Mesendoderm (in vitro differentiated cells): ENCODE data around the gene ZNF410.

Experiments
- DNase-seq: peaks from one replicate; pipeline ENCODE4 v3.0.0; 2013
- H2AK5ac ChIP-seq: 2 replicates; pipeline ENCODE4 v1.6.1; 2013; ENCODE audit warnings: low read length, inconsistent platforms
- H2BK120ac ChIP-seq: 2 replicates; pipeline ENCODE4 v1.6.1; 2013; ENCODE audit warnings: low read depth, mild to moderate bottlenecking, low read length, moderate library complexity, mixed read lengths
- H2BK15ac ChIP-seq: replicated peaks from 2 replicates; pipeline ENCODE4 v1.6.1; 2013; ENCODE audit warnings: low read depth, mild to moderate bottlenecking, moderate library complexity
- H2BK5ac ChIP-seq: 2 replicates; pipeline ENCODE4 v1.6.1; 2013; ENCODE audit warnings: low read length, inconsistent platforms
- H3K18ac ChIP-seq: 2 replicates; pipeline ENCODE4 v1.6.1; 2013; ENCODE audit warnings: mild to moderate bottlenecking, low read length, mixed read lengths
- H3K23ac ChIP-seq: one replicate; pipeline ENCODE4 v1.6.1; 2013; ENCODE audit warnings: low read length
- H3K27ac ChIP-seq: 2 replicates; pipeline ENCODE4 v1.5.1; 2013; ENCODE audit warnings: low read depth, mild to moderate bottlenecking, inconsistent platforms, low read length, moderate library complexity
- H3K27me3 ChIP-seq: 2 replicates; pipeline ENCODE4 v1.6.1; 2013; ENCODE audit warnings: low read length, control low read depth, mild to moderate bottlenecking, inconsistent platforms; ENCODE audit not compliant: insufficient read depth, poor library complexity
- H3K36me3 ChIP-seq: 2 replicates; pipeline ENCODE4 v1.6.1; 2013; ENCODE audit warnings: low read length, inconsistent platforms; ENCODE audit not compliant: control insufficient read depth, insufficient read depth
- H3K4ac ChIP-seq: one replicate; pipeline ENCODE4 v1.6.1; 2013; ENCODE audit warnings: low read depth, mild to moderate bottlenecking, low read length, moderate library complexity
- H3K4me1 ChIP-seq: 2 replicates; pipeline ENCODE4 v1.6.1; 2013; ENCODE audit warnings: low read depth, low read length, inconsistent platforms; ENCODE audit not compliant: control insufficient read depth
- H3K4me2 ChIP-seq: 2 replicates; pipeline ENCODE4 v1.6.1; 2013; ENCODE audit warnings: low read length
- H3K4me3 ChIP-seq: 2 replicates; pipeline ENCODE4 v1.5.1; 2013; ENCODE audit warnings: mild to moderate bottlenecking, low read length
- H3K56ac ChIP-seq: one replicate; pipeline ENCODE4 v1.6.1; 2013; ENCODE audit warnings: low read length
- H3K79me1 ChIP-seq: 2 replicates; pipeline ENCODE4 v1.6.1; 2013; ENCODE audit warnings: low read length, inconsistent platforms
- H3K79me2 ChIP-seq: 2 replicates; pipeline ENCODE4 v1.6.1; 2013; ENCODE audit warnings: mild to moderate bottlenecking, low read length; ENCODE audit not compliant: control insufficient read depth, insufficient read depth
- H3K9ac ChIP-seq: 2 replicates; pipeline ENCODE4 v1.6.1; 2013; ENCODE audit warnings: low read length, inconsistent platforms
- H4K5ac ChIP-seq: one replicate; pipeline ENCODE4 v1.6.1; 2013; ENCODE audit warnings: low read length
- H4K8ac ChIP-seq: one replicate; pipeline ENCODE4 v1.6.1; 2013; ENCODE audit warnings: low read depth, mild to moderate bottlenecking, control low read depth, low read length, moderate library complexity
- WGBS: extraction: QIAGEN DNeasy Blood & Tissue Kit; methylation state at CpG from one replicate; pipeline ENCODE4 v1.1.7; 2013; ENCODE audit warnings: low lambda C conversion rate, missing lambda C conversion rate; ENCODE audit not compliant: insufficient coverage; ENCODE audit errors: extremely low coverage; 5-methylcytosine and 5-hydroxymethylcytosine counted together

Gene ZNF410

GRCh38 chr14:73935666-73936065 is 49.0 kb downstream of the ZNF410 start:
- Histone ChIP-seq H3K56ac (no peak overlapping the region), H3K4me2 (no peak overlapping the region), H3K23ac (no peak overlapping the region), H3K9ac (no peak overlapping the region), H4K8ac (no peak overlapping the region), H3K79me1 (no peaks in the 10 kb centered on the region), H3K4ac (no peak overlapping the region), H3K27ac (no peak overlapping the region), H3K4me1 (no peaks in the 10 kb centered on the region), H3K27me3 (no peaks in the 10 kb centered on the region), H2BK15ac (no peak overlapping the region), H3K18ac (no peak overlapping the region), H2BK120ac (no peak overlapping the region), H2AK5ac (no peak overlapping the region), H3K4me3 (no peak overlapping the region), H2BK5ac (no peak overlapping the region), H3K79me2 (no peaks in the 10 kb centered on the region), H4K5ac (no peak overlapping the region), H3K36me3 (no peaks in the 10 kb centered on the region)
- no CpG with 5 or more reads among the region's 2 CpGs for WGBS
- DNase-seq, result peak; percentile 11

GRCh38 chr14:73936548-73936947 is 49.9 kb downstream of the ZNF410 start:
- no peak overlapping the region for H3K23ac ChIP-seq
- no peak overlapping the region for H2BK5ac ChIP-seq
- H3K79me1 ChIP-seq, result no peaks in the 10 kb centered on the region
- H3K79me2 ChIP-seq, result no peaks in the 10 kb centered on the region
- no peak overlapping the region for H3K4me3 ChIP-seq
- no peak overlapping the region for H4K5ac ChIP-seq
- DNase-seq, result no peak
- no peak overlapping the region for H4K8ac ChIP-seq
- no peak overlapping the region for H3K18ac ChIP-seq
- no peak overlapping the region for H2BK120ac ChIP-seq
- H3K4me1 ChIP-seq, result no peaks in the 10 kb centered on the region
- no peak overlapping the region for H3K56ac ChIP-seq
- H2BK15ac ChIP-seq, result no peak overlapping the region
- H3K4ac ChIP-seq, result no peak overlapping the region
- no peak overlapping the region for H3K9ac ChIP-seq
- H2AK5ac ChIP-seq, result no peak overlapping the region
- WGBS, result no CpG with 5 or more reads among the region's 1 CpG
- H3K4me2 ChIP-seq, result no peak overlapping the region
- no peak overlapping the region for H3K27ac ChIP-seq
- H3K36me3 ChIP-seq, result no peaks in the 10 kb centered on the region
- H3K27me3 ChIP-seq, result no peaks in the 10 kb centered on the region

- H2BK120ac ChIP-seq, result no peak overlapping the region
- no peak overlapping the region for H2AK5ac ChIP-seq
- H3K4me3 ChIP-seq, result no peak overlapping the region
- no peak overlapping the region for H3K23ac ChIP-seq
- no peak overlapping the region for H3K4ac ChIP-seq
- no peaks in the 10 kb centered on the region for H3K27me3 ChIP-seq
- H3K27ac ChIP-seq, result no peak overlapping the region
- no peak overlapping the region for H3K4me2 ChIP-seq
- no peak overlapping the region for H4K5ac ChIP-seq
- H2BK5ac ChIP-seq, result no peak overlapping the region
- no peak overlapping the region for H3K18ac ChIP-seq
- no peak overlapping the region for H4K8ac ChIP-seq
- no peaks in the 10 kb centered on the region for H3K79me2 ChIP-seq
- no peak overlapping the region for H3K9ac ChIP-seq
- no peak for DNase-seq
- no peaks in the 10 kb centered on the region for H3K36me3 ChIP-seq
- WGBS, result no CpG with 5 or more reads among the region's 2 CpGs
- no peaks in the 10 kb centered on the region for H3K79me1 ChIP-seq
- H3K4me1 ChIP-seq, result no peaks in the 10 kb centered on the region
- H3K56ac ChIP-seq, result no peak overlapping the region
- H2BK15ac ChIP-seq, result no peak overlapping the region
Observed at GRCh38 chr14:73937012-73937411, 50.4 kb downstream of the ZNF410 start.

- Histone ChIP-seq H2BK5ac (no peak overlapping the region), H2AK5ac (no peak overlapping the region), H3K79me1 (no peaks in the 10 kb centered on the region), H3K27me3 (no peaks in the 10 kb centered on the region), H3K9ac (no peak overlapping the region), H3K4me3 (no peak overlapping the region), H3K79me2 (no peaks in the 10 kb centered on the region), H3K18ac (no peak overlapping the region), H4K5ac (no peak overlapping the region), H3K23ac (no peak overlapping the region), H2BK120ac (no peak overlapping the region), H3K4me2 (no peak overlapping the region), H3K4me1 (no peaks in the 10 kb centered on the region), H3K4ac (no peak overlapping the region), H3K56ac (no peak overlapping the region), H4K8ac (no peak overlapping the region), H3K36me3 (no peaks in the 10 kb centered on the region), H2BK15ac (no peak overlapping the region), H3K27ac (no peak overlapping the region)
- WGBS, result no CpG with 5 or more reads among the region's 7 CpGs
- DNase-seq, result no peak
Observed at GRCh38 chr14:73942180-73942579, 55.5 kb downstream of the ZNF410 start.

- H3K56ac ChIP-seq, result no peak overlapping the region
- no peak overlapping the region for H2BK15ac ChIP-seq
- no peak overlapping the region for H2BK120ac ChIP-seq
- WGBS, result no CpG with 5 or more reads among the region's 4 CpGs
- no peaks in the 10 kb centered on the region for H3K4me1 ChIP-seq
- H2BK5ac ChIP-seq, result no peak overlapping the region
- no peak overlapping the region for H3K4ac ChIP-seq
- no peak overlapping the region for H3K18ac ChIP-seq
- no peak overlapping the region for H2AK5ac ChIP-seq
- H3K27ac ChIP-seq, result no peak overlapping the region
- H3K79me1 ChIP-seq, result no peaks in the 10 kb centered on the region
- H3K27me3 ChIP-seq, result no peaks in the 10 kb centered on the region
- H4K5ac ChIP-seq, result no peak overlapping the region
- H4K8ac ChIP-seq, result no peak overlapping the region
- no peak overlapping the region for H3K23ac ChIP-seq
- DNase-seq, result no peak
- no peak overlapping the region for H3K9ac ChIP-seq
- H3K4me3 ChIP-seq, result no peak overlapping the region
- no peaks in the 10 kb centered on the region for H3K79me2 ChIP-seq
- H3K4me2 ChIP-seq, result no peak overlapping the region
- H3K36me3 ChIP-seq, result no peaks in the 10 kb centered on the region
Observed at GRCh38 chr14:73943083-73943482, 56.4 kb downstream of the ZNF410 start.

GRCh38 chr14:73944432-73945158 is 57.9 kb downstream of the ZNF410 start:
- Histone ChIP-seq H2BK15ac (no peak overlapping the region), H3K4me1 (no peaks in the 10 kb centered on the region), H4K8ac (no peak overlapping the region), H3K56ac (no peak overlapping the region), H3K79me2 (no peaks in the 10 kb centered on the region), H2BK120ac (no peak overlapping the region), H3K4ac (no peak overlapping the region), H3K4me2 (no peak overlapping the region), H3K79me1 (no peaks in the 10 kb centered on the region), H3K9ac (no peak overlapping the region), H3K27ac (no peak overlapping the region), H2BK5ac (no peak overlapping the region), H2AK5ac (no peak overlapping the region), H3K23ac (no peak overlapping the region), H3K36me3 (no peaks in the 10 kb centered on the region), H4K5ac (no peak overlapping the region), H3K18ac (no peak overlapping the region), H3K4me3 (no peak overlapping the region), H3K27me3 (no peaks in the 10 kb centered on the region)
- WGBS, result no CpG with 5 or more reads among the region's 17 CpGs
- no peak for DNase-seq
